Measurements from ENCODE around the gene FRG2C.
"Not testable (repeated sequence)": the region's sequence is repeated elsewhere in the genome, so short reads cannot be mapped to it uniquely, and the experiment has no call there.

- TF ChIP-seq, protein P1, sequence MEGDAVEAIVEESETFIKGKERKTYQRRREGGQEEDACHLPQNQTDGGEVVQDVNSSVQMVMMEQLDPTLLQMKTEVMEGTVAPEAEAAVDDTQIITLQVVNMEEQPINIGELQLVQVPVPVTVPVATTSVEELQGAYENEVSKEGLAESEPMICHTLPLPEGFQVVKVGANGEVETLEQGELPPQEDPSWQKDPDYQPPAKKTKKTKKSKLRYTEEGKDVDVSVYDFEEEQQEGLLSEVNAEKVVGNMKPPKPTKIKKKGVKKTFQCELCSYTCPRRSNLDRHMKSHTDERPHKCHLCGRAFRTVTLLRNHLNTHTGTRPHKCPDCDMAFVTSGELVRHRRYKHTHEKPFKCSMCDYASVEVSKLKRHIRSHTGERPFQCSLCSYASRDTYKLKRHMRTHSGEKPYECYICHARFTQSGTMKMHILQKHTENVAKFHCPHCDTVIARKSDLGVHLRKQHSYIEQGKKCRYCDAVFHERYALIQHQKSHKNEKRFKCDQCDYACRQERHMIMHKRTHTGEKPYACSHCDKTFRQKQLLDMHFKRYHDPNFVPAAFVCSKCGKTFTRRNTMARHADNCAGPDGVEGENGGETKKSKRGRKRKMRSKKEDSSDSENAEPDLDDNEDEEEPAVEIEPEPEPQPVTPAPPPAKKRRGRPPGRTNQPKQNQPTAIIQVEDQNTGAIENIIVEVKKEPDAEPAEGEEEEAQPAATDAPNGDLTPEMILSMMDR (IDR thresholded peaks at IDR 0.05) = not testable (repeated sequence)
- TF ChIP-seq POLR2AphosphoS5, POLR2A (IDR thresholded peaks at IDR 0.05): not testable (repeated sequence)
Observed at GRCh38 chr3:75669348-75670297, 5.5 kb downstream of the FRG2C start.
